ENCODE measurements around the gene GOLGA5.

GOLGA5 gene

DNA sequence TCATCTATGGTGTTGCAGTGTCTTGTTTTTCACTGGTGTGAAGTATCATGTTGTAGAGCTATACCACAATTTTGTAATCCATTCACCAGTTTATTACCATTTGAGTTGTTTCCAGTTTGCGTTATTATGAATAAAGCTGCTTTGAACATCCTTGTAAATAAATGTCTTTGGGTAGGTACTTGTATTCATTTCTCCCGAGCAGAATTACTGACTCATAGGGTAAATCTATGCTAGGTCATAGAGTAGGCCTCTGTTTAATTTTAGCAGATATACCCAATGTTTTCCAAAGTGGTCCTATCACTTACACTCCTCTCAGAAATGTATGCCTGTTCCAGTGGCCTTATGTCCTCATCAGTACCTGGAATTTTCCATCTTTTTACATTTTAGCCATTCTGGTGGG, 6.6 kb upstream of the GOLGA5 start:
- DNase-seq (ENCODE audit: low read depth) = no peak
- TF ChIP-seq MYC (IDR thresholded peaks at IDR 0.05; ENCODE audit: low read depth, low read length) (no peak), POLR2A (IDR thresholded peaks at IDR 0.05; ENCODE audit: extremely low read depth, insufficient read length) (no peak), CTCF (IDR thresholded peaks at IDR 0.05; ENCODE audit: low read depth, low read length) (no peak)
- TF ChIP-seq, protein P1, sequence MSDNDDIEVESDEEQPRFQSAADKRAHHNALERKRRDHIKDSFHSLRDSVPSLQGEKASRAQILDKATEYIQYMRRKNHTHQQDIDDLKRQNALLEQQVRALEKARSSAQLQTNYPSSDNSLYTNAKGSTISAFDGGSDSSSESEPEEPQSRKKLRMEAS (IDR thresholded peaks at IDR 0.05; ENCODE audit: low read depth, low read length) = no peak
- no peak overlapping the region for H3K4me3 ChIP-seq (ENCODE audit: low read depth, low read length)

DNA sequence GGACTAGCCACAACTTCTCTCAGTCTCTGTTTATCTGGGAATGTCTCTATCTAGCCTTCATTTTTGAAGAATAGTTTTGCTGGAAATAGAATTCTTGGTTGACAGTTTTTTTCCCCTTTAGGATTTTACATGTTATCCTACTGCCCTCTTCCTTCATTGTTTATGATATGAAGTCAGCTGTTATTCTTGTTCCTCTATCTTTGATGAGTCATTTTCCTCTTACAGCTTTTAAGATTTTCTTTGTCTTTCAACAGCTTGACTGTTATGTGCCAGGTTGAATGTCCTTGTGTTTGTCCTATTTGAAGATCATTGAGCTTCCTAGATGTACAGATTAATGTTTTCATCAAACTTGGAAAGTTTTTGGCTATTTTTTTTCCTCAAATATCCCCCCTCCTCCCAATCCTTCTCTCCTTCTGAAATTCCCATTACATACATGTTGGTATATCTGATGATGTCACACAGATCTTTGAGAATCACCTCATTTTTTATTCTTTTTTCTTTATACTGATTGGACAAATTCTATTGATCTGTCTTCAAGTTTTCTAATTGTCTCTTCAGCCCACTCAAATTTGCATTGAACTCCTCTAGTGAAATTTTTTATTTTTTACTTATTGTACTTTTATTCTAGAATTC, 4.5 kb upstream of the GOLGA5 start:
- no peak overlapping the region for H3K4me3 ChIP-seq (ENCODE audit: low read depth, low read length)
- DNase-seq (ENCODE audit: low read depth) = no peak
- no peak for TF ChIP-seq POLR2A (IDR thresholded peaks at IDR 0.05; ENCODE audit: extremely low read depth, insufficient read length)
- TF ChIP-seq, protein P1 (IDR thresholded peaks at IDR 0.05; ENCODE audit: low read depth, low read length) = no peak
- TF ChIP-seq CTCF (IDR thresholded peaks at IDR 0.05; ENCODE audit: low read depth, low read length) = no peak
- no peak for TF ChIP-seq MYC (IDR thresholded peaks at IDR 0.05; ENCODE audit: low read depth, low read length)

DNA sequence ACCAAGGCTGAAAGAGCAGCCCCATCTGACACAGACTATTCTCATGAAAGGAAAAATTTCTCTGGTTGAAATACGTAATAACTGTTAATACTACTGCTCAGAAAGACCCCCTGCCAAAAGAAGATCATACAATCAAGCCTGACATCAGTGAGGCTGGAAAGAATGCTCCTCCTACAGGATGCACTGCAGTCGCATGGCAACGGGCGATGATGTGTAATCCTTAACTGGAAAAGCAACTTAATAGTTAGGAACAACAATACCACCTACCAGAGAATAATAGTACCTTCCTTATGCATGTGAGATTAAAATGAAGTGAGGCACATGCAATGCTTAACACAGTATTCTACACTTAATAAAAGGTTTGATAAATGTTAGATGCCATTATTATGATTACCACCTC, 1.2 kb upstream of the GOLGA5 start:
- no peak overlapping the region for H3K4me3 ChIP-seq (ENCODE audit: low read depth, low read length)
- TF ChIP-seq CTCF (IDR thresholded peaks at IDR 0.05; ENCODE audit: low read depth, low read length) (no peak), MYC (IDR thresholded peaks at IDR 0.05; ENCODE audit: low read depth, low read length) (no peak)
- TF ChIP-seq, protein P1 (IDR thresholded peaks at IDR 0.05; ENCODE audit: low read depth, low read length) = no peak
- DNase-seq (ENCODE audit: low read depth) = peak; percentile 14

GRCh38 chr14:92794547-92794941, 439 bp downstream of the GOLGA5 start:
- peak; percentile 58 for DNase-seq (ENCODE audit: low read depth)
- TF ChIP-seq, protein P1 (IDR thresholded peaks at IDR 0.05; ENCODE audit: low read depth, low read length) = no peak
- TF ChIP-seq MYC (IDR thresholded peaks at IDR 0.05; ENCODE audit: low read depth, low read length) (no peak), POLR2A (IDR thresholded peaks at IDR 0.05; ENCODE audit: extremely low read depth, insufficient read length) (no peak), CTCF (IDR thresholded peaks at IDR 0.05; ENCODE audit: low read depth, low read length) (no peak)

GRCh38 chr14:92794961-92795360, 856 bp downstream of the GOLGA5 start:
- peak overlapping the region; percentile 95 for H3K4me3 ChIP-seq (ENCODE audit: low read depth, low read length)
- DNase-seq (ENCODE audit: low read depth) = no peak
- no peak for TF ChIP-seq MYC (IDR thresholded peaks at IDR 0.05; ENCODE audit: low read depth, low read length)
- TF ChIP-seq CTCF (IDR thresholded peaks at IDR 0.05; ENCODE audit: low read depth, low read length) = no peak
- TF ChIP-seq POLR2A (IDR thresholded peaks at IDR 0.05; ENCODE audit: extremely low read depth, insufficient read length) = no peak
- TF ChIP-seq, protein P1 (IDR thresholded peaks at IDR 0.05; ENCODE audit: low read depth, low read length) = no peak

More at GRCh38 chr14:92794547-92794941, 439 bp downstream of the GOLGA5 start:
- peak overlapping the region; percentile 95 for H3K4me3 ChIP-seq (ENCODE audit: low read depth, low read length)
